ENCODE results near the gene FAM53B.

DNA sequence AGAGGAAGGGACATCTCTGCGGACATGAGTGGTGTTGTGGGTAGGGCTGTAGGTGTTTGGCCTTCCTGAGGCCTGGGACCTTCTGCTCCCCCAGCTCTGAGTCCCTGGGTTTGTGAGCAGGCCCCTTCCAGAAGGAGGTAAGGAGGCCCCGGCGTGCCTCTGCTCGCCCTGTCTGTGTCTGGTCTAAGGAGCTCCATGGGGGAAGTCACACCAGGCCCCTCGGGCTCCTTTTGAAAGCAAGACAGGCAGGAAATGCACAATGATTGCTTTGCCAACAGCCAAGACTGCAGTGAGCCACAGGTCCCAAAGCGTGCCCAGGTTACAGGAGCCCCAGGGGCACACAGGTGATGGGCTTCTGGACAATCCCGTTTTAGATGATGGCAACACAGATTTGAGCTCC lies 89.5 kb downstream of the FAM53B start:
- TF ChIP-seq, protein P1, sequence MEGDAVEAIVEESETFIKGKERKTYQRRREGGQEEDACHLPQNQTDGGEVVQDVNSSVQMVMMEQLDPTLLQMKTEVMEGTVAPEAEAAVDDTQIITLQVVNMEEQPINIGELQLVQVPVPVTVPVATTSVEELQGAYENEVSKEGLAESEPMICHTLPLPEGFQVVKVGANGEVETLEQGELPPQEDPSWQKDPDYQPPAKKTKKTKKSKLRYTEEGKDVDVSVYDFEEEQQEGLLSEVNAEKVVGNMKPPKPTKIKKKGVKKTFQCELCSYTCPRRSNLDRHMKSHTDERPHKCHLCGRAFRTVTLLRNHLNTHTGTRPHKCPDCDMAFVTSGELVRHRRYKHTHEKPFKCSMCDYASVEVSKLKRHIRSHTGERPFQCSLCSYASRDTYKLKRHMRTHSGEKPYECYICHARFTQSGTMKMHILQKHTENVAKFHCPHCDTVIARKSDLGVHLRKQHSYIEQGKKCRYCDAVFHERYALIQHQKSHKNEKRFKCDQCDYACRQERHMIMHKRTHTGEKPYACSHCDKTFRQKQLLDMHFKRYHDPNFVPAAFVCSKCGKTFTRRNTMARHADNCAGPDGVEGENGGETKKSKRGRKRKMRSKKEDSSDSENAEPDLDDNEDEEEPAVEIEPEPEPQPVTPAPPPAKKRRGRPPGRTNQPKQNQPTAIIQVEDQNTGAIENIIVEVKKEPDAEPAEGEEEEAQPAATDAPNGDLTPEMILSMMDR (conservative IDR thresholded peaks at IDR 0.05; ENCODE audit: low read depth, low read length): no peak
- TF ChIP-seq EZH2 (IDR thresholded peaks at IDR 0.05; ENCODE audit: borderline replicate concordance, low read depth, low read length, poor library complexity, severe bottlenecking): no peak

Measured in A673 (cell line).